Neural cell (in vitro differentiated cells): ENCODE measurements around the gene C2CD2. TPM values are rescaled to one million over a fixed set of nuclear protein-coding genes. Genes with fewer than 3 reads are reported as not detected.

ENCODE experiments used
- H2AFZ ChIP-seq: fragments of 200-600, 300-800 bp; sonication (generic), shearing (Covaris generic); 2 replicates; pipeline ENCODE4 v1.6.0; 2014; ENCODE audit warnings: low read depth, mild to moderate bottlenecking, antibody characterized with exemption, low read length, moderate library complexity
- H3F3A ChIP-seq: fragments of 200-600 bp; shearing (Covaris generic); 2 replicates; pipeline ENCODE4 v1.6.1; 2016; ENCODE audit warnings: mild to moderate bottlenecking, moderate library complexity, mixed read lengths, antibody characterized with exemption, low read length; ENCODE audit not compliant: insufficient read depth, poor library complexity, severe bottlenecking
- H3K27ac ChIP-seq: fragments of 200-600, 300-800 bp; sonication (generic), shearing (Covaris generic); 2 replicates; pipeline ENCODE4 v1.5.1; 2014; ENCODE audit warnings: mild to moderate bottlenecking, low read length, moderate library complexity
- H3K27me3 ChIP-seq: fragments of 300-800, 200-600 bp; sonication (generic), shearing (Covaris generic); 2 replicates; pipeline ENCODE4 v1.6.0; 2014; ENCODE audit warnings: mild to moderate bottlenecking, low read depth, low read length, moderate library complexity; ENCODE audit not compliant: insufficient read depth
- H3K36me3 ChIP-seq: fragments of 300-800, 200-600 bp; sonication (generic), shearing (Covaris generic); 2 replicates; pipeline ENCODE4 v1.5.1; 2014; ENCODE audit warnings: mild to moderate bottlenecking, antibody characterized with exemption, low read length, moderate library complexity; ENCODE audit not compliant: insufficient read depth
- H3K4me2 ChIP-seq: fragments of 300-800, 200-600 bp; sonication (generic), shearing (Covaris generic); 2 replicates; pipeline ENCODE4 v1.6.0; 2014; ENCODE audit warnings: mild to moderate bottlenecking, low read length
- H3K4me3 ChIP-seq: fragments of 300-800, 200-600 bp; sonication (generic), shearing (Covaris generic); 2 replicates; pipeline ENCODE4 v1.5.1; 2014; ENCODE audit warnings: mild to moderate bottlenecking, low read length, moderate library complexity
- H3K79me2 ChIP-seq: fragments of 200-600 bp; shearing (Covaris generic); replicated peaks from 2 replicates; pipeline ENCODE4 v1.6.0; 2014; ENCODE audit warnings: mild to moderate bottlenecking, low read length, moderate library complexity; ENCODE audit not compliant: insufficient read depth
- H3K9ac ChIP-seq: fragments of 300-800, 200-600 bp; sonication (generic), shearing (Covaris generic); 2 replicates; pipeline ENCODE4 v1.6.1; 2016; ENCODE audit warnings: mild to moderate bottlenecking, low read length, mixed read lengths
- H3K9me2 ChIP-seq: fragments of 200-600 bp; shearing (Covaris generic); 2 replicates; pipeline ENCODE4 v1.6.1; 2016; ENCODE audit warnings: mild to moderate bottlenecking, low read length, mixed read lengths; ENCODE audit not compliant: insufficient read depth
- H3K9me3 ChIP-seq: fragments of 200-600, 300-800 bp; sonication (generic), shearing (Covaris generic); 2 replicates; pipeline ENCODE4 v1.6.1; 2016; ENCODE audit warnings: mild to moderate bottlenecking, mixed run types, low read length, moderate library complexity, mixed read lengths
- H4K20me1 ChIP-seq: fragments of 200-600 bp; shearing (Covaris generic); 2 replicates; pipeline ENCODE4 v1.6.1; 2016; ENCODE audit warnings: mild to moderate bottlenecking, mixed run types; ENCODE audit not compliant: insufficient read depth
- CTCF ChIP-seq: fragments of 450-650 bp; IDR thresholded peaks from 2 replicates; pipeline ENCODE4 v1.5.1; 2014; ENCODE audit warnings: antibody characterized with exemption, mild to moderate bottlenecking, moderate library complexity; ENCODE audit not compliant: poor library complexity, severe bottlenecking
- EP300 ChIP-seq: fragments of 450-650 bp; conservative IDR thresholded peaks from 2 replicates; pipeline ENCODE4 v1.6.1; 2014; ENCODE audit warnings: antibody characterized with exemption, mild to moderate bottlenecking, moderate library complexity; ENCODE audit not compliant: poor library complexity, severe bottlenecking
- EZH2 ChIP-seq: fragments of 200-600, 300-800 bp; shearing (Covaris generic), sonication (generic); IDR thresholded peaks from 2 replicates; pipeline ENCODE4 v1.6.1; 2014; ENCODE audit warnings: antibody characterized with exemption, low read length, borderline replicate concordance, mild to moderate bottlenecking; ENCODE audit not compliant: insufficient read depth, poor library complexity, severe bottlenecking
- MXI1 ChIP-seq: fragments of 450-650 bp; conservative IDR thresholded peaks from 2 replicates; pipeline ENCODE4 v1.6.1; 2014; ENCODE audit warnings: antibody characterized with exemption, mild to moderate bottlenecking; ENCODE audit not compliant: poor library complexity, severe bottlenecking
- POLR2AphosphoS5 ChIP-seq: IDR thresholded peaks from 2 replicates; pipeline ENCODE4 v1.6.1; 2012
- RAD21 ChIP-seq: fragments of 450-650 bp; conservative IDR thresholded peaks from 2 replicates; pipeline ENCODE4 v1.6.1; 2014; ENCODE audit warnings: antibody characterized with exemption, mild to moderate bottlenecking, moderate library complexity
- REST ChIP-seq: IDR thresholded peaks from 2 replicates; pipeline ENCODE4 v1.6.1; 2012; ENCODE audit warnings: borderline replicate concordance
- SMC3 ChIP-seq: fragments of 450-650 bp; conservative IDR thresholded peaks from 2 replicates; pipeline ENCODE4 v1.6.1; 2014; ENCODE audit warnings: antibody characterized with exemption, mild to moderate bottlenecking, moderate library complexity; ENCODE audit not compliant: poor library complexity
- TAF1 ChIP-seq: IDR thresholded peaks from 2 replicates; pipeline ENCODE4 v1.6.1; 2012; ENCODE audit warnings: low read depth
- polyA plus RNA-seq: library from polyadenylated mRNA; depleted of rRNA; stranded (reverse); fragments of >200 nt; gene quantifications from 2 replicates; pipeline ENCODE4 v1.2.3, GENCODE V29; 2014

The C2CD2 gene
- polyA plus RNA-seq, 1 donor from 2014 or later, result 0.88 TPM

- Histone ChIP-seq H3K9me2 (no peaks in the 10 kb centered on the region), H3K36me3 (no peaks in the 10 kb centered on the region), H3K4me2 (no peak overlapping the region), H3K27me3 (peaks cover 4% of the 10 kb centered on the region), H2AFZ (no peak overlapping the region), H3K9me3 (no peaks in the 10 kb centered on the region), H3K79me2 (no peaks in the 10 kb centered on the region), H4K20me1 (no peaks in the 10 kb centered on the region), H3K27ac (no peak overlapping the region), H3K4me3 (no peak overlapping the region), H3K9ac (no peak overlapping the region), H3F3A (no peaks in the 10 kb centered on the region)
- TF ChIP-seq MXI1 (no peak), EZH2 (no peak), POLR2AphosphoS5 (no peak), RAD21 (no peak), REST (no peak), CTCF (no peak), SMC3 (no peak), TAF1 (no peak), EP300 (no peak)
Observed at GRCh38 chr21:41958886-41959563, 5.2 kb upstream of the C2CD2 start.

GRCh38 chr21:41957991-41958766 lies 4.4 kb upstream of the C2CD2 start:
- H3K9me2 ChIP-seq, result no peaks in the 10 kb centered on the region
- no peak overlapping the region for H3K27ac ChIP-seq
- TF ChIP-seq MXI1 (no peak), EZH2 (no peak), CTCF (no peak), SMC3 (no peak)
- no peaks in the 10 kb centered on the region for H4K20me1 ChIP-seq
- H3K9me3 ChIP-seq, result no peaks in the 10 kb centered on the region
- no peaks in the 10 kb centered on the region for H3F3A ChIP-seq
- H3K9ac ChIP-seq, result no peak overlapping the region
- no peak overlapping the region for H2AFZ ChIP-seq
- no peaks in the 10 kb centered on the region for H3K36me3 ChIP-seq
- no peak overlapping the region for H3K4me3 ChIP-seq
- no peaks in the 10 kb centered on the region for H3K79me2 ChIP-seq
- peaks cover 8% of the 10 kb centered on the region for H3K27me3 ChIP-seq
- H3K4me2 ChIP-seq, result no peak overlapping the region
